Effector memory CD8-positive, alpha-beta T cell (primary cell): ENCODE measurements around the gene PPARG.

Source experiments
- ATAC-seq: fragments of 150-1000 bp; cut with Tn5 transposase; replicated peaks from 2 replicates; pipeline ENCODE4 v1.10.0; 2021; ENCODE audit warnings: mild to moderate bottlenecking, moderate library complexity
- DNase-seq, 3 experiments: peaks; one replicate each; pipeline ENCODE4 v3.0.0; 2021
- H3K27ac Mint-ChIP-seq, 2 donors: one replicate each; pipeline ENCODE4 v1.8.0; 2022; ENCODE audit warnings: mild to moderate bottlenecking in 2 of 2, mixed read lengths in 2 of 2, moderate library complexity in 2 of 2
- H3K27me3 Mint-ChIP-seq, 2 donors: one replicate each; pipeline ENCODE4 v1.8.0; 2022; ENCODE audit warnings: mixed read lengths in 2 of 2
- H3K36me3 Mint-ChIP-seq: one replicate; pipeline ENCODE4 v1.8.0; 2022; ENCODE audit warnings: mild to moderate bottlenecking, moderate library complexity, mixed read lengths; ENCODE audit not compliant: insufficient read depth
- H3K4me1 Mint-ChIP-seq, 2 donors: one replicate each; pipeline ENCODE4 v1.8.0; 2022; ENCODE audit warnings: low read depth in 2 of 2, mixed read lengths in 2 of 2
- H3K4me3 Mint-ChIP-seq, 2 donors: one replicate each; pipeline ENCODE4 v1.8.0; 2022; ENCODE audit warnings: mild to moderate bottlenecking in 2 of 2, mixed read lengths in 2 of 2, moderate library complexity in 2 of 2
- H3K9me3 Mint-ChIP-seq, 2 donors: one replicate each; pipeline ENCODE4 v1.8.0; 2022; ENCODE audit warnings: mixed read lengths in 2 of 2

PPARG gene

GRCh38 chr3:12347301-12347700, 58.4 kb downstream of the PPARG start:
- H3K9me3 Mint-ChIP-seq, result no peaks in the 10 kb centered on the region
- H3K36me3 Mint-ChIP-seq, result no peaks in the 10 kb centered on the region
- ATAC-seq, result no peak
- no peak for DNase-seq
- no peak overlapping the region for H3K27ac Mint-ChIP-seq
- no peaks in the 10 kb centered on the region for H3K4me1 Mint-ChIP-seq
- H3K4me3 Mint-ChIP-seq, result no peak overlapping the region
- peaks cover 6 to 26% of the 10 kb centered on the region in 2 donors for H3K27me3 Mint-ChIP-seq

- Mint-ChIP-seq H3K9me3 (no peaks in the 10 kb centered on the region), H3K4me3 (no peak overlapping the region), H3K36me3 (no peaks in the 10 kb centered on the region), H3K4me1 (no peaks in the 10 kb centered on the region), H3K27ac (no peak overlapping the region), H3K27me3 (peaks cover 6 to 19% of the 10 kb centered on the region in 2 donors)
- DNase-seq, result no peak
- ATAC-seq, result no peak
Observed at GRCh38 chr3:12349895-12350811, 61.3 kb downstream of the PPARG start.

GRCh38 chr3:12351145-12351544, 62.3 kb downstream of the PPARG start:
- ATAC-seq (no peak), DNase-seq (no peak)
- no peaks in the 10 kb centered on the region for H3K9me3 Mint-ChIP-seq
- no peak overlapping the region for H3K27ac Mint-ChIP-seq
- H3K4me1 Mint-ChIP-seq, result no peaks in the 10 kb centered on the region
- H3K4me3 Mint-ChIP-seq, result no peak overlapping the region
- no peaks in the 10 kb centered on the region for H3K36me3 Mint-ChIP-seq
- peaks cover 0 to 19% of the 10 kb centered on the region in 2 donors for H3K27me3 Mint-ChIP-seq

- H3K4me3 Mint-ChIP-seq, result no peak overlapping the region
- DNase-seq, result no peak
- ATAC-seq, result no peak
- no peaks in the 10 kb centered on the region for H3K4me1 Mint-ChIP-seq
- H3K36me3 Mint-ChIP-seq, result no peaks in the 10 kb centered on the region
- peaks cover 0 to 25% of the 10 kb centered on the region in 2 donors for H3K27me3 Mint-ChIP-seq
- no peaks in the 10 kb centered on the region for H3K9me3 Mint-ChIP-seq
- no peak overlapping the region for H3K27ac Mint-ChIP-seq
Observed at GRCh38 chr3:12352253-12352652, 63.4 kb downstream of the PPARG start.

- no peaks in the 10 kb centered on the region for H3K4me1 Mint-ChIP-seq
- no peaks in the 10 kb centered on the region for H3K9me3 Mint-ChIP-seq
- DNase-seq (no peak), ATAC-seq (no peak)
- H3K27me3 Mint-ChIP-seq, result peaks cover 0 to 29% of the 10 kb centered on the region in 2 donors
- no peak overlapping the region for H3K4me3 Mint-ChIP-seq
- H3K36me3 Mint-ChIP-seq, result no peaks in the 10 kb centered on the region
- no peak overlapping the region for H3K27ac Mint-ChIP-seq
Observed at GRCh38 chr3:12352755-12353154, 63.9 kb downstream of the PPARG start.

- ATAC-seq, result no peak
- Mint-ChIP-seq H3K4me3 (no peak overlapping the region), H3K27ac (no peak overlapping the region), H3K9me3 (no peaks in the 10 kb centered on the region), H3K27me3 (peaks cover 0 to 21% of the 10 kb centered on the region in 2 donors), H3K36me3 (no peaks in the 10 kb centered on the region), H3K4me1 (no peaks in the 10 kb centered on the region)
- DNase-seq, result no peak
Observed at GRCh38 chr3:12353796-12354525, 65.1 kb downstream of the PPARG start.

- H3K36me3 Mint-ChIP-seq, result no peaks in the 10 kb centered on the region
- DNase-seq, result no peak
- H3K27me3 Mint-ChIP-seq, result peaks cover 0 to 20% of the 10 kb centered on the region in 2 donors
- no peak for ATAC-seq
- H3K4me1 Mint-ChIP-seq, result no peaks in the 10 kb centered on the region
- H3K27ac Mint-ChIP-seq, result no peak overlapping the region
- no peak overlapping the region for H3K4me3 Mint-ChIP-seq
- no peaks in the 10 kb centered on the region for H3K9me3 Mint-ChIP-seq
Observed at GRCh38 chr3:12356175-12356574, 67.3 kb downstream of the PPARG start.

GRCh38 chr3:12356996-12357395, 68.1 kb downstream of the PPARG start:
- no peak overlapping the region for H3K27ac Mint-ChIP-seq
- H3K9me3 Mint-ChIP-seq, result no peaks in the 10 kb centered on the region
- H3K27me3 Mint-ChIP-seq, result peaks cover 0 to 12% of the 10 kb centered on the region in 2 donors
- ATAC-seq (peak; percentile 17), DNase-seq (no peak)
- no peak overlapping the region for H3K4me3 Mint-ChIP-seq
- H3K4me1 Mint-ChIP-seq, result no peaks in the 10 kb centered on the region
- H3K36me3 Mint-ChIP-seq, result no peaks in the 10 kb centered on the region

- peaks cover 0 to 10% of the 10 kb centered on the region in 2 donors for H3K27me3 Mint-ChIP-seq
- no peaks in the 10 kb centered on the region for H3K4me1 Mint-ChIP-seq
- DNase-seq (no peak), ATAC-seq (no peak)
- no peak overlapping the region for H3K4me3 Mint-ChIP-seq
- no peak overlapping the region for H3K27ac Mint-ChIP-seq
- no peaks in the 10 kb centered on the region for H3K36me3 Mint-ChIP-seq
- H3K9me3 Mint-ChIP-seq, result no peaks in the 10 kb centered on the region
Observed at GRCh38 chr3:12357456-12357855, 68.6 kb downstream of the PPARG start.

- no peak for ATAC-seq
- Mint-ChIP-seq H3K9me3 (no peaks in the 10 kb centered on the region), H3K27ac (no peak overlapping the region), H3K4me3 (no peak overlapping the region), H3K36me3 (no peaks in the 10 kb centered on the region), H3K27me3 (no peaks in the 10 kb centered on the region), H3K4me1 (peaks cover 6 to 8% of the 10 kb centered on the region in 2 donors)
- no peak for DNase-seq
Observed at GRCh38 chr3:12363397-12364195, 74.7 kb downstream of the PPARG start.

- DNase-seq, result no peak
- Mint-ChIP-seq H3K4me3 (no peak overlapping the region), H3K4me1 (peaks cover 6 to 8% of the 10 kb centered on the region in 2 donors), H3K36me3 (no peaks in the 10 kb centered on the region), H3K27ac (no peak overlapping the region), H3K9me3 (no peaks in the 10 kb centered on the region), H3K27me3 (peaks cover 7 to 25% of the 10 kb centered on the region in 2 donors)
- ATAC-seq, result no peak
Observed at GRCh38 chr3:12367346-12367745, 78.5 kb downstream of the PPARG start.

GRCh38 chr3:12369029-12369428, 80.2 kb downstream of the PPARG start:
- no peaks in the 10 kb centered on the region for H3K9me3 Mint-ChIP-seq
- ATAC-seq (no peak), DNase-seq (no peak)
- peaks cover 7 to 35% of the 10 kb centered on the region in 2 donors for H3K27me3 Mint-ChIP-seq
- no peaks in the 10 kb centered on the region for H3K36me3 Mint-ChIP-seq
- H3K27ac Mint-ChIP-seq, result no peak overlapping the region
- H3K4me1 Mint-ChIP-seq, result peaks cover 2% of the 10 kb centered on the region in 2 donors
- no peak overlapping the region for H3K4me3 Mint-ChIP-seq

GRCh38 chr3:12369598-12369997, 80.7 kb downstream of the PPARG start:
- DNase-seq (no peak), ATAC-seq (no peak)
- Mint-ChIP-seq H3K36me3 (no peaks in the 10 kb centered on the region), H3K4me1 (no peaks in the 10 kb centered on the region), H3K27ac (no peak overlapping the region), H3K4me3 (no peak overlapping the region), H3K27me3 (peaks cover 7 to 41% of the 10 kb centered on the region in 2 donors), H3K9me3 (no peaks in the 10 kb centered on the region)
